OCI-LY1 (cell line): ENCODE results near the gene ADAM19.

ENCODE experiments used
- H2AFZ ChIP-seq: fragments of 200-600 bp; sonication (generic), shearing (Covaris generic); 2 replicates; pipeline ENCODE4 v1.6.0; 2014; ENCODE audit warnings: antibody characterized with exemption, mild to moderate bottlenecking, low read length
- H3F3A ChIP-seq: fragments of 200-600 bp; sonication (generic), shearing (Covaris generic); 2 replicates; pipeline ENCODE4 v1.6.0; 2014; ENCODE audit warnings: mild to moderate bottlenecking, antibody characterized with exemption, low read length, moderate library complexity; ENCODE audit not compliant: insufficient read depth
- H3K27ac ChIP-seq: fragments of 200-600 bp; sonication (generic); 2 replicates; pipeline ENCODE4 v1.5.1; 2014; ENCODE audit warnings: low read length, mixed run types, mild to moderate bottlenecking, low read depth; ENCODE audit not compliant: poor library complexity, severe bottlenecking
- H3K27me3 ChIP-seq: fragments of 200-600 bp; sonication (generic); 2 replicates; pipeline ENCODE4 v1.6.0; 2014; ENCODE audit warnings: antibody characterized with exemption, mild to moderate bottlenecking, low read length, moderate library complexity; ENCODE audit not compliant: insufficient read depth
- H3K36me3 ChIP-seq: fragments of 200-600 bp; sonication (generic); 2 replicates; pipeline ENCODE4 v1.6.1; 2014; ENCODE audit warnings: mild to moderate bottlenecking, antibody characterized with exemption, low read length, moderate library complexity, mixed read lengths; ENCODE audit not compliant: insufficient read depth
- H3K4me1 ChIP-seq: fragments of 200-600 bp; sonication (generic); 2 replicates; pipeline ENCODE4 v1.5.1; 2014; ENCODE audit warnings: mild to moderate bottlenecking, low read length, moderate library complexity; ENCODE audit not compliant: insufficient read depth, severe bottlenecking
- H3K4me2 ChIP-seq: fragments of 200-600 bp; sonication (generic), shearing (Covaris generic); 2 replicates; pipeline ENCODE4 v1.6.1; 2014; ENCODE audit warnings: low read length
- H3K4me3 ChIP-seq: fragments of 200-600 bp; sonication (generic); 2 replicates; pipeline ENCODE4 v1.5.1; 2014; ENCODE audit warnings: low read length, low read depth, mild to moderate bottlenecking, mixed read lengths; ENCODE audit not compliant: poor library complexity, severe bottlenecking
- H3K79me2 ChIP-seq: fragments of 200-600 bp; shearing (Covaris generic); 2 replicates; pipeline ENCODE4 v1.6.1; 2016; ENCODE audit warnings: mixed run types, low read length, mixed read lengths; ENCODE audit not compliant: insufficient read depth
- H3K9ac ChIP-seq: fragments of 200-600 bp; sonication (generic), shearing (Covaris generic); 2 replicates; pipeline ENCODE4 v1.6.1; 2014; ENCODE audit warnings: mild to moderate bottlenecking, low read length, mixed read lengths
- H3K9me2 ChIP-seq: fragments of 200-600 bp; sonication (generic), shearing (Covaris generic); 2 replicates; pipeline ENCODE4 v1.6.1; 2014; ENCODE audit warnings: low read depth, mild to moderate bottlenecking, low read length, mixed read lengths
- H3K9me3 ChIP-seq: fragments of 200-600 bp; shearing (Covaris generic); 2 replicates; pipeline ENCODE4 v1.6.1; 2014; ENCODE audit warnings: low read length, mixed read lengths
- H4K20me1 ChIP-seq: fragments of 200-600 bp; sonication (generic), shearing (Covaris generic); 2 replicates; pipeline ENCODE4 v1.6.0; 2016; ENCODE audit warnings: mild to moderate bottlenecking, low read length; ENCODE audit not compliant: insufficient read depth
- EZH2 ChIP-seq: fragments of 200-600 bp; sonication (generic), shearing (Covaris generic); IDR thresholded peaks from 2 replicates; pipeline ENCODE4 v1.8.0; 2017; ENCODE audit warnings: borderline replicate concordance, mixed run types, mild to moderate bottlenecking, antibody characterized with exemption, low read length, moderate library complexity, mixed read lengths
- TF ChIP-seq, protein P1 (sequence below): fragments of 200-600 bp; sonication (generic), shearing (Covaris generic); IDR thresholded peaks from 2 replicates; pipeline ENCODE4 v1.5.1; 2017; ENCODE audit warnings: mild to moderate bottlenecking, antibody characterized with exemption, low read length, moderate library complexity, mixed read lengths

The ADAM19 gene

DNA sequence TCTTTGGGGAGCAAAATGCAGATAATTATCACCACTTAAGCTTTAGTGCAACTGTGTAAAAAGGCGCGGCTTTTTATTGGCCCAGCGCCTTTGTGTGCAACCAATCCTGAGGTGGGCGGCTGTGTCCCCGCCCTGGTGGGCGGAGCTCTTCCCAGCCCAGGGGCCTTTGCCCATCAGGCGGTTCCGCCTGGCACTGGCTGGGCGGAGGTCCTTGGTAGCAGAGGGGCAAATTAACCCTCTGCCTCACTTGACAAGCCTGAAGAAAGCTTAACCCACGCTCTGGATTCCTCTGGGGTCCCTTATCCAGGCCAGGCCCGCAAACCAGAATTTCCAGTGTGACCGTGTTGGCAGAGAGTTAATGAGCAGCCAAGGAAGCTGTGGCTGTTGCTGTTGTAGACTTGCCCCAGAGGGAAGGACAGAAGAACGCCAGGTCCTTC lies 128.4 kb downstream of the ADAM19 start:
- TF ChIP-seq, protein P1, sequence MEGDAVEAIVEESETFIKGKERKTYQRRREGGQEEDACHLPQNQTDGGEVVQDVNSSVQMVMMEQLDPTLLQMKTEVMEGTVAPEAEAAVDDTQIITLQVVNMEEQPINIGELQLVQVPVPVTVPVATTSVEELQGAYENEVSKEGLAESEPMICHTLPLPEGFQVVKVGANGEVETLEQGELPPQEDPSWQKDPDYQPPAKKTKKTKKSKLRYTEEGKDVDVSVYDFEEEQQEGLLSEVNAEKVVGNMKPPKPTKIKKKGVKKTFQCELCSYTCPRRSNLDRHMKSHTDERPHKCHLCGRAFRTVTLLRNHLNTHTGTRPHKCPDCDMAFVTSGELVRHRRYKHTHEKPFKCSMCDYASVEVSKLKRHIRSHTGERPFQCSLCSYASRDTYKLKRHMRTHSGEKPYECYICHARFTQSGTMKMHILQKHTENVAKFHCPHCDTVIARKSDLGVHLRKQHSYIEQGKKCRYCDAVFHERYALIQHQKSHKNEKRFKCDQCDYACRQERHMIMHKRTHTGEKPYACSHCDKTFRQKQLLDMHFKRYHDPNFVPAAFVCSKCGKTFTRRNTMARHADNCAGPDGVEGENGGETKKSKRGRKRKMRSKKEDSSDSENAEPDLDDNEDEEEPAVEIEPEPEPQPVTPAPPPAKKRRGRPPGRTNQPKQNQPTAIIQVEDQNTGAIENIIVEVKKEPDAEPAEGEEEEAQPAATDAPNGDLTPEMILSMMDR: no peak
- no peak for TF ChIP-seq EZH2
- Histone ChIP-seq H3K4me3 (no peak overlapping the region), H3F3A (no peaks in the 10 kb centered on the region), H3K27me3 (no peaks in the 10 kb centered on the region), H3K9ac (no peak overlapping the region), H4K20me1 (no peaks in the 10 kb centered on the region), H3K9me3 (no peaks in the 10 kb centered on the region), H3K27ac (no peak overlapping the region), H3K4me2 (no peak overlapping the region), H3K4me1 (no peaks in the 10 kb centered on the region), H3K79me2 (no peaks in the 10 kb centered on the region), H3K36me3 (no peaks in the 10 kb centered on the region), H3K9me2 (no peaks in the 10 kb centered on the region), H2AFZ (no peak overlapping the region)

DNA sequence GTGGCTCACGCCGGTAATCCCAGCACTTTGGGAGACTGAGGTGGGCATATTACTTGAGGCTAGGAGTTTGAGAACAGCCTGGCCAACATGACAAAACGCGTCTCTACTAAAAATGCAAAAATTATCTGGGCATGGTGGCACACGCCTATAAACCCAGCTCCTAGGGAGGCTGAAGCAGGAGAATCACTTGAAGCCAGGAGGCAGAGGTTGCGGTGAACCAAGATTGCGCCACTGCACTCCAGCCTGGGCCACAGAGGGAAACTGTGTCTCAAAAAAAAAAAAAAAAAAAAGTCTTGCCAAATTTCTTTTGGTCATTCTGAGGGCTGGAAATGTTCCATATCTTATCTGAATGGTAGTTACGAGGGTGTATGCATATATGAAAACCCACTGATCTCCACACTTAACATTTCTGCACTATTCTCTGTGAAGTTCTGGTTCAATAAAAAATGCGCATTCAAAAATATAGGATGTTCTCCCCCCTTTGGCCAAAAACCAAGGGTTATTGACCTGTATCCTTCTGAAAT lies 129.1 kb downstream of the ADAM19 start:
- H3K9me2 ChIP-seq: no peaks in the 10 kb centered on the region
- H3K27ac ChIP-seq: no peak overlapping the region
- no peak overlapping the region for H3K4me3 ChIP-seq
- no peaks in the 10 kb centered on the region for H3K4me1 ChIP-seq
- H3F3A ChIP-seq: no peaks in the 10 kb centered on the region
- no peak for TF ChIP-seq EZH2
- TF ChIP-seq, protein P1: no peak
- no peaks in the 10 kb centered on the region for H3K9me3 ChIP-seq
- no peaks in the 10 kb centered on the region for H4K20me1 ChIP-seq
- no peaks in the 10 kb centered on the region for H3K27me3 ChIP-seq
- no peaks in the 10 kb centered on the region for H3K36me3 ChIP-seq
- no peaks in the 10 kb centered on the region for H3K79me2 ChIP-seq
- H2AFZ ChIP-seq: no peak overlapping the region
- no peak overlapping the region for H3K4me2 ChIP-seq
- no peak overlapping the region for H3K9ac ChIP-seq

DNA sequence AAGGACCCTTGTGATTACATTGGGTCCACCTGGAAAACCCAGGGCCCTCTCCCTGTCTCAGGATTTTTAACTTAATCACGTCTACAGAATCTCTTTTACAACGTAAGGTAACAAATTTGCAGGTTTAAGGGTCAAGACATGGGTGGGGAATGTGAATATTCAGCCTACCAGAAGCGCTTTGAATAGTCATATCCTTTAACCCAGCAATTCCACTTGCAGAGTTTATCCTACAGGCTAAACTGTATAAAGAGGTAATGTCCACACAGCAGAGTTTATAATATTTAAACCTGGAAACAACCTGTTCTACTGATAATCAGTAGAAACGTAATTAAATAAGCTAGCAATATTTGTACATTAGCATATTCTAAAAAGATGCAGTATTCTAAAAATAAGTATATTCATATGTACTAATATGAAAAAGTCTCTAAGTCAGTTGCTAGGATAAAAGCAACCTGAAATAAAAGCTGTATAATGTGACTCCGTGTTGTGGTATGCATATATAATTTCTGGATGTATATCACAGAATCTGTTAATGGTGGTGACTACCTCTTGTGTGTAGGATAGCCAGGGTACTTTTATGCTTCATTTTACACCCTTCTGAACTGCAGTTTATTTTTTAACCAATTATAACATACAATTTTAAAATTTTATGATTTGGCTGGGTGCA lies 129.7 kb downstream of the ADAM19 start:
- no peaks in the 10 kb centered on the region for H3K9me3 ChIP-seq
- no peaks in the 10 kb centered on the region for H3K9me2 ChIP-seq
- H3K4me2 ChIP-seq: no peak overlapping the region
- H3K4me1 ChIP-seq: no peaks in the 10 kb centered on the region
- no peaks in the 10 kb centered on the region for H3K79me2 ChIP-seq
- no peak overlapping the region for H2AFZ ChIP-seq
- H3K27ac ChIP-seq: no peak overlapping the region
- no peak overlapping the region for H3K9ac ChIP-seq
- H3K36me3 ChIP-seq: no peaks in the 10 kb centered on the region
- H4K20me1 ChIP-seq: no peaks in the 10 kb centered on the region
- H3F3A ChIP-seq: no peaks in the 10 kb centered on the region
- no peaks in the 10 kb centered on the region for H3K27me3 ChIP-seq
- TF ChIP-seq EZH2: no peak
- TF ChIP-seq, protein P1: no peak
- no peak overlapping the region for H3K4me3 ChIP-seq
